ENCODE results near the gene BICD1.

GRCh38 chr12:32098112-32098511 lies 8.5 kb upstream of the BICD1 start:
- TF ChIP-seq GATA2 (IDR thresholded peaks at IDR 0.05; ENCODE audit: insufficient read depth, insufficient read length, low read depth, low read length) (no peak), POLR2A (IDR thresholded peaks at IDR 0.05; ENCODE audit: low read depth, low read length) (no peak), CTCF (IDR thresholded peaks at IDR 0.05; ENCODE audit: extremely low read depth in 1 of 2, insufficient read depth in 1 of 2, low read depth in 1 of 2, low read length in 2 of 2) (no peak), EZH2 (IDR thresholded peaks at IDR 0.05; ENCODE audit: borderline replicate concordance, low read depth, low read length, severe bottlenecking) (no peak), POLR2AphosphoS5 (IDR thresholded peaks at IDR 0.05; ENCODE audit: insufficient read depth, low read depth, low read length) (no peak), MYC (IDR thresholded peaks at IDR 0.05; ENCODE audit: low read depth, low read length) (no peak), MAX (IDR thresholded peaks at IDR 0.05; ENCODE audit: insufficient read depth, insufficient read length) (no peak), JUN (IDR thresholded peaks at IDR 0.05; ENCODE audit: borderline replicate concordance, insufficient read depth, insufficient read length, low read depth) (no peak)
